ENCODE measurements around the gene SOBP.
"Not testable (repeated sequence)": the region's sequence is repeated elsewhere in the genome, so short reads cannot be mapped to it uniquely, and the experiment has no call there.

The SOBP gene

DNA sequence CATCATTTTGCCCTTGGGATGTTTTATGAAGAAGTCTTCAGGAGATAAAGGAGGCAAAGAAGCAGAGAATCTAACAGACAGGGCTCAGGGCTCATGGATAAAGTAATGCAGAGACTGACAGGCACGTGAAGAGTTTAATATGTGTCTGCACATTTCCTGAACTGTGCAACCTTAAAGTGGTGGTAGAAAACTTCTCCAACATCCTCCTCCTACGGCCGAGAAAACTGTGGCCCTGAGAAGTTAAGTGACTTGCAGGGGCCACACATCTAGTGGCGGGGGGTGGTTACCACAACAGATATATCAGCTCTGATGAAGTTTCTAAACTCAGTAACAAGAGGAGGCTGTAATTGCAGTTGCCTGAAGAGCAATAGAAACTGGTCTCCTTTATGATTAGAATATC is 61.0 kb downstream of the SOBP start:
- Histone ChIP-seq H3K27ac (ENCODE audit: low read length, poor library complexity, severe bottlenecking) (no peak overlapping the region), H2BK12ac (ENCODE audit: low read length in 2 of 2) (no peak overlapping the region), H2AK5ac (ENCODE audit: low read length, severe bottlenecking) (no peak overlapping the region), H3K4me2 (ENCODE audit: low read length, poor library complexity, severe bottlenecking) (no peak overlapping the region), H3K4ac (ENCODE audit: low read depth in 1 of 2, low read length in 2 of 2) (no peak overlapping the region), H2BK5ac (ENCODE audit: low read depth, low read length, poor library complexity, severe bottlenecking) (no peak overlapping the region), H4K8ac (ENCODE audit: low read length) (no peak overlapping the region), H3K18ac (ENCODE audit: low read depth in 1 of 2, low read length in 2 of 2) (no peak overlapping the region), H2BK120ac (ENCODE audit: low read depth, low read length) (no peak overlapping the region), H3K14ac (ENCODE audit: low read length in 2 of 2) (no peak overlapping the region), H4K91ac (ENCODE audit: low read length) (no peak overlapping the region), H3K4me3 (ENCODE audit: insufficient read depth in 1 of 2, low read depth in 1 of 2, low read length in 2 of 2) (no peak overlapping the region), H2AFZ (ENCODE audit: low read depth, low read length) (no peak overlapping the region), H3K23ac (ENCODE audit: low read length in 2 of 2) (no peak overlapping the region), H3K4me1 (ENCODE audit: control insufficient read depth, insufficient read depth, low read depth, low read length) (peaks cover 2% of the 10 kb centered on the region), H2BK15ac (ENCODE audit: low read depth, poor library complexity, severe bottlenecking) (no peak overlapping the region), H3K27me3 (ENCODE audit: control insufficient read depth in 1 of 2, insufficient read depth in 1 of 2, low read length in 2 of 2) (peaks cover 0 to 9% of the 10 kb centered on the region in 2 experiments), H3K9ac (ENCODE audit: low read length) (no peak overlapping the region), H3K79me1 (replicated peaks; ENCODE audit: low read length, poor library complexity, severe bottlenecking) (no peaks in the 10 kb centered on the region), H3K36me3 (ENCODE audit: control insufficient read depth in 1 of 2, insufficient read depth in 2 of 2, low read depth in 1 of 2, low read length in 2 of 2) (peaks cover 0 to 55% of the 10 kb centered on the region in 2 experiments), H3K9me3 (ENCODE audit: control insufficient read depth, low read length) (no peaks in the 10 kb centered on the region)
- DNase-seq = no peak
- 88% methylated on average over 4 of the region's 4 CpGs for WGBS

DNA sequence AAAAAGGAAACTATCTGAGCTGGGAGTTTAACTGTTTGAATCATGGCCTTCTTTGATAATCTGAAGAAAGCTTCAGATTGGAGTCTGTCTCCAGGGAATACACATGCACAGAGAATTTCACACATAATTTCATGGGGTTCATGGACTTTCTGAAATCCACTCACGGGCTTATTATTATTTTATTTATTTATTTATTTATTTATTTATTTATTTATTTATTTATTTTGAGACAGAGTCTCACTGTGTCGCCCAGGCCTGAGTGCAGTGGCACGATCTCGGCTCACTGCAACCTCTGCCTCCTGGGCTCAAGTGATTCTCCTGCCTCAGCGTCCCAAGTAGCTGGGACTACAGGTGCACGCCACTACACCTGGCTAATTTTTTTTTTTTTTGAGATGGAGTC is 63.2 kb downstream of the SOBP start:
- not testable (repeated sequence) for H2BK12ac ChIP-seq (ENCODE audit: low read length in 2 of 2); H3K4ac ChIP-seq (ENCODE audit: low read depth in 1 of 2, low read length in 2 of 2); H3K4me1 ChIP-seq (ENCODE audit: control insufficient read depth, insufficient read depth, low read depth, low read length); H2AK5ac ChIP-seq (ENCODE audit: low read length, severe bottlenecking); H3K23ac ChIP-seq (ENCODE audit: low read length in 2 of 2); H2BK120ac ChIP-seq (ENCODE audit: low read depth, low read length); H2BK15ac ChIP-seq (ENCODE audit: low read depth, poor library complexity, severe bottlenecking); H3K4me3 ChIP-seq (ENCODE audit: insufficient read depth in 1 of 2, low read depth in 1 of 2, low read length in 2 of 2); H3K79me1 ChIP-seq (replicated peaks; ENCODE audit: low read length, poor library complexity, severe bottlenecking); H3K4me2 ChIP-seq (ENCODE audit: low read length, poor library complexity, severe bottlenecking); H3K27me3 ChIP-seq (ENCODE audit: control insufficient read depth in 1 of 2, insufficient read depth in 1 of 2, low read length in 2 of 2); H4K8ac ChIP-seq (ENCODE audit: low read length); H3K9ac ChIP-seq (ENCODE audit: low read length); H4K91ac ChIP-seq (ENCODE audit: low read length); H2AFZ ChIP-seq (ENCODE audit: low read depth, low read length); DNase-seq; H3K27ac ChIP-seq (ENCODE audit: low read length, poor library complexity, severe bottlenecking); H3K14ac ChIP-seq (ENCODE audit: low read length in 2 of 2); H3K18ac ChIP-seq (ENCODE audit: low read depth in 1 of 2, low read length in 2 of 2); H3K9me3 ChIP-seq (ENCODE audit: control insufficient read depth, low read length); H2BK5ac ChIP-seq (ENCODE audit: low read depth, low read length, poor library complexity, severe bottlenecking)
- WGBS = 97% methylated on average over 5 of the region's 6 CpGs
- peaks cover 0 to 45% of the 10 kb centered on the region in 2 experiments for H3K36me3 ChIP-seq (ENCODE audit: control insufficient read depth in 1 of 2, insufficient read depth in 2 of 2, low read depth in 1 of 2, low read length in 2 of 2)

GRCh38 chr6:107554326-107554725 is 64.4 kb downstream of the SOBP start:
- no peak overlapping the region for H3K4ac ChIP-seq (ENCODE audit: low read depth in 1 of 2, low read length in 2 of 2)
- no peak overlapping the region for H2BK15ac ChIP-seq (ENCODE audit: low read depth, poor library complexity, severe bottlenecking)
- no peak for DNase-seq
- no peak overlapping the region for H3K23ac ChIP-seq (ENCODE audit: low read length in 2 of 2)
- no peak overlapping the region for H2BK5ac ChIP-seq (ENCODE audit: low read depth, low read length, poor library complexity, severe bottlenecking)
- no peak overlapping the region for H3K18ac ChIP-seq (ENCODE audit: low read depth in 1 of 2, low read length in 2 of 2)
- H3K14ac ChIP-seq (ENCODE audit: low read length in 2 of 2) = no peak overlapping the region
- no peak overlapping the region for H4K91ac ChIP-seq (ENCODE audit: low read length)
- H2AK5ac ChIP-seq (ENCODE audit: low read length, severe bottlenecking) = no peak overlapping the region
- H3K27me3 ChIP-seq (ENCODE audit: control insufficient read depth in 1 of 2, insufficient read depth in 1 of 2, low read length in 2 of 2) = peaks cover 0 to 3% of the 10 kb centered on the region in 2 experiments
- no peaks in the 10 kb centered on the region for H3K79me1 ChIP-seq (replicated peaks; ENCODE audit: low read length, poor library complexity, severe bottlenecking)
- WGBS = 100% methylated on average over 1 of the region's 2 CpGs
- no peak overlapping the region for H2AFZ ChIP-seq (ENCODE audit: low read depth, low read length)
- H2BK12ac ChIP-seq (ENCODE audit: low read length in 2 of 2) = no peak overlapping the region
- peaks cover 0 to 45% of the 10 kb centered on the region in 2 experiments for H3K36me3 ChIP-seq (ENCODE audit: control insufficient read depth in 1 of 2, insufficient read depth in 2 of 2, low read depth in 1 of 2, low read length in 2 of 2)
- H3K4me3 ChIP-seq (ENCODE audit: insufficient read depth in 1 of 2, low read depth in 1 of 2, low read length in 2 of 2) = no peak overlapping the region
- no peak overlapping the region for H3K27ac ChIP-seq (ENCODE audit: low read length, poor library complexity, severe bottlenecking)
- H4K8ac ChIP-seq (ENCODE audit: low read length) = no peak overlapping the region
- H3K4me1 ChIP-seq (ENCODE audit: control insufficient read depth, insufficient read depth, low read depth, low read length) = peaks cover 2% of the 10 kb centered on the region
- H2BK120ac ChIP-seq (ENCODE audit: low read depth, low read length) = no peak overlapping the region
- H3K9ac ChIP-seq (ENCODE audit: low read length) = no peak overlapping the region
- H3K9me3 ChIP-seq (ENCODE audit: control insufficient read depth, low read length) = no peaks in the 10 kb centered on the region
- H3K4me2 ChIP-seq (ENCODE audit: low read length, poor library complexity, severe bottlenecking) = no peak overlapping the region

DNA sequence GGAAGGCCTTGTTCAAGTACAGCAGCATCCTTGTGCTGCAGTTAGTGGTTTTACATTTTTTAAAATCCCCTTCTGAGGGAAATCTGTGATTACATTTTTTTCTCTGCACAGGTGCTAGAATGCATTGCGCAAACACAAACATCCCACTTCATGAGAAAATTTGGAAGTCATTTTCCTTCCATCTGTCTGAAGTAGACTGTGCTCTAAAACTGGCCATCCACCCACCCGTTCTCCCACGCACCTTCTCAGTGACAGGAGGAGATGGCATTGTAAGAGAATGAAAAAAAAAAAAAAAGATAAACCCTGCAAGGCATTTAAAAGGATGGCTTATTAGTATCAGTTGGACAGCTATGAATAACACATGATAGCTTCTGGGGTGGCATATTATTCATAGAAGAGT is 65.0 kb downstream of the SOBP start:
- Histone ChIP-seq H3K27me3 (ENCODE audit: control insufficient read depth in 1 of 2, insufficient read depth in 1 of 2, low read length in 2 of 2) (peaks cover 0 to 3% of the 10 kb centered on the region in 2 experiments), H4K91ac (ENCODE audit: low read length) (no peak overlapping the region), H4K8ac (ENCODE audit: low read length) (no peak overlapping the region), H3K4me1 (ENCODE audit: control insufficient read depth, insufficient read depth, low read depth, low read length) (peaks cover 2% of the 10 kb centered on the region), H2BK5ac (ENCODE audit: low read depth, low read length, poor library complexity, severe bottlenecking) (no peak overlapping the region), H3K9me3 (ENCODE audit: control insufficient read depth, low read length) (no peaks in the 10 kb centered on the region), H3K36me3 (ENCODE audit: control insufficient read depth in 1 of 2, insufficient read depth in 2 of 2, low read depth in 1 of 2, low read length in 2 of 2) (peaks cover 0 to 41% of the 10 kb centered on the region in 2 experiments), H3K23ac (ENCODE audit: low read length in 2 of 2) (no peak overlapping the region), H3K9ac (ENCODE audit: low read length) (no peak overlapping the region), H3K14ac (ENCODE audit: low read length in 2 of 2) (no peak overlapping the region), H2BK15ac (ENCODE audit: low read depth, poor library complexity, severe bottlenecking) (no peak overlapping the region), H3K4ac (ENCODE audit: low read depth in 1 of 2, low read length in 2 of 2) (no peak overlapping the region), H2BK12ac (ENCODE audit: low read length in 2 of 2) (no peak overlapping the region), H2AFZ (ENCODE audit: low read depth, low read length) (no peak overlapping the region), H3K18ac (ENCODE audit: low read depth in 1 of 2, low read length in 2 of 2) (no peak overlapping the region), H3K4me3 (ENCODE audit: insufficient read depth in 1 of 2, low read depth in 1 of 2, low read length in 2 of 2) (no peak overlapping the region), H3K79me1 (replicated peaks; ENCODE audit: low read length, poor library complexity, severe bottlenecking) (no peaks in the 10 kb centered on the region), H2AK5ac (ENCODE audit: low read length, severe bottlenecking) (no peak overlapping the region), H3K27ac (ENCODE audit: low read length, poor library complexity, severe bottlenecking) (no peak overlapping the region), H3K4me2 (ENCODE audit: low read length, poor library complexity, severe bottlenecking) (no peak overlapping the region), H2BK120ac (ENCODE audit: low read depth, low read length) (no peak overlapping the region)
- no peak for DNase-seq
- WGBS = 100% methylated on average over 1 of the region's 3 CpGs
